Stimulated activated CD8-positive, alpha-beta memory T cell treated with anti-CD3 and anti-CD28 coated beads, Interleukin-4, amount 100 ng/mL, for 1 hour (primary cell): ENCODE data around the gene FANCC.

Experiments
- DNase-seq, 2 donors: peaks; one replicate each; pipeline ENCODE4 v3.0.0-alpha.2; 2020; ENCODE audit warnings: low read depth in 2 of 2, low spot score in 1 of 2

The FANCC gene

DNA sequence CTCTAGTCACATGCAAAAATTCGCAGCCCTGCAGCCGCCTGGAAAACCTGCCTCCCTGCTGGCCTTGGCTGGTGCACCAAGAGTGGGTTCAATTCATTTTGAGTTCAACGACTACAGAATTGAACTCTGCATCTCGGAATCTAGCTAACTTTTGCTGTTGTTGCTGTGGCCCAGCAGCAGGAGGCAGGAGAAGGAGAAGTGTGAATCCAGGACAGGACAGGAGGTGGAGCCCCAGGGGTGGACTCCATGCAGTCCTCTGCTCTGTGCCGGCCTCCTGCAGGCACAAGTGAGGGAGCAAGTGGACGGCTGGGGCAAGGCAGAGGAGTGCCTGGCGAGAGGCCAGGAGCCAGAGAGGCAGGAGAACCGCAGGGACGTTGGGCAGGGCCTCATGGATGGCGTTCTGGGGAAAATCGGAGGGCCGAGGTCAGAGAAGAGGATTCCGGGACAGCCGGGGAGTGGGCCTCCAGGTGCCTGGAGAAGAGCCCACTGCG, 214.2 kb downstream of the FANCC start:
- no peak for DNase-seq

DNA sequence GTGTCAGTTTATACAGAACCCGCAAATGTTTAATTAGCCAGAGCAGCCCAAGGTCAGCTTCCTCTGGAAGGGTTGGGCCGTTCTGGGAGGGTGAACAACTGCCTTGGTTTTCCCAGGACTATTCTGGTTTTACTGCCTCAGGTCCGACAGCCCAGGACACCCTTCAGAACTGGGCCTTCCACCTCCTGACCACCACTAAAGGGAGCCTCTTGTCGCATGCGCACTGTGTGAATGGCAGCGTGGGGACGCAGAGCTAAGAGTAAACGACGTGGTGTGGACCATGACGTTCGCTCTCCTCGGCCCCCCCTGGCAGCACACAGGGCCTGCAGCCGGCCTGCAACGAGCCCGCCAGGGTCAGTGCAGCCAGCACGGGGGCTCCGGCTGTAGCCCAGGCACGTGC, 214.9 kb downstream of the FANCC start:
- DNase-seq: no peak

DNA sequence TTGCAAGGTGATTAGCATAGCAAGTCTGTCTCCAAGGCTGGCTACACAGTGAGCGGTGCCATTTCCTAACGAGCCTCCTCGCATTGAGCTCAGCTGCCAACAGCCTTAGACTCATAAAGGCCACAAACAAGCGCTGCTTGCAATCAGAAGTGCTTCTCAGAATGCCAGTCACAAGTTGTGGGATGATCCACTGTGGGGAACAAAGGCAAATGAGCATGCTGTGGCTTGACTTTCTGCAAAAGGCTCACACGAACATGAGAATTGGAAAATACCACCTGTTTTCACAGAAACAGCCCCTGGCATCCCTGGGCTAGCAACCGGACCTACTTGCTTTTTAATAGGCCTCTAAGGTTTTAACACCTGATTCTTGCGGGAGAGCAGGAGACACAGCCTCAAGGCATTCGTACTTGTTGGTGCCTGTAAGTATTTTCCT, 215.5 kb downstream of the FANCC start:
- no peak for DNase-seq

DNA sequence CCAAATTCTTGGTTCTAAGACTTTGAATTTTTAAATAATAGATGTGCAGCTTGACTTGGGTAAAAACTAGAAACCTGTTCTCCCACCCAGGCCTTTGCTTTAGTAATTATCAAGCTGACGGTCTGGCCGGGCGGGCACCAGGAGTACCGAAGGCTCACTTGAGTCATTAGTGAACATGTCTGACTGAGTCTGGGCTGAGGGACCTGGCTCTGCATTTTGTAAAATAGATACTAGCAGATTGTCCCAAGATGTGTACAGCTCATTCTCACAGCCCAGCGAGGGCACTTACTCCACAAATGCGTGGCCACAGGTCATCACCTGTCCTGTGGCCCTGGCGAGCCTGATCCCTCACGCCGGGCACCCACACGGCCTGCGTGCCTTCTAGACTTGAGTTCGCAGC, 216.2 kb downstream of the FANCC start:
- DNase-seq: no peak

GRCh38 chr9:95100071-95100627, 217.4 kb downstream of the FANCC start:
- no peak for DNase-seq

GRCh38 chr9:95099321-95100070, 218.0 kb downstream of the FANCC start:
- no peak for DNase-seq

DNA sequence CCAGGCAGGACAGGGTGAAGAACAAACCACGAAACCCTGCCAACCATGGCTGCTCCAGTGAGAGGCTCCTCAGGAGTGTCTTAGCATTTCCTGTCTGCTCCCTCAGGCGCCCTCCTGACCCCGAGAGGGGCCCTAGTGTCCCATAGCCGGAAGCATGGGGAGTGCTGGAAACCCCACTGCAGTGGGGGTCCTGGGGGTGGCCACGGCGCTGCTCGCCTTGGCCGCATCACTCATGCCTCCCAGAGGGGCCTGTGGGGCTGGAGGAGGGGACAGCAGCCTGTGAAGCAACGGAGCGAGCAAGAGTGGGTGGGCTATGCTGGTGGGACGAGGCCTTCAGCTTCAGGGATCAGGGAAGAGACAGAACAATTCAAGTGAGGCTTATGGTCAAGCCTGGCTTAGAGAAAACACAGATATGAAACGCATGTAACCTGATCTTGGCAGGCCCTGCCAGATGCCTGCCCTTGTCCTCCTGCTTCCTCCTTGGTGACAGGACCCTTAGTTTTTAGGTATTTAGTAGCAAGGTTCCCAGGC, 219.1 kb downstream of the FANCC start:
- DNase-seq: no peak

DNA sequence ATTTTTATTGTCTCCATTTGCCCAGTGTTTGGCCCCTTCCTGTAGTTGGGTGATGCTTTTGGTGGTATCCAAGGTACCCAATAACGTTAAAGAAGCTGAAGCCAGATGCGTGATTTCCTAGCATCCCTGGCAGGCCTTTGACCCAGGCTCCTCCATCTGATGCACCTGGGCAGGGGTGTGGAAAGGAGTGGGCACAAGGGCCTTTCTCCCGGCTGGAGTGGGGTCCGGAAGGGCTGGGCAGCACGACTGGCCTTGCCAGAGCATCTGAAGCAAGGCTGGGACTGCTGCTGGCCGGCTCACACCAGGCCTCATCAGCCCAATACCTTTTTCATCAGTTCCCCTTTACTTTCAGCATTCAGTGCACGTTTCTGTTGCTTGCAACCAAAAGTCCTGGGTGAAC, 220.2 kb downstream of the FANCC start:
- no peak for DNase-seq

GRCh38 chr9:95096807-95097206, 220.7 kb downstream of the FANCC start:
- DNase-seq: no peak

- no peak for DNase-seq
Measured at GRCh38 chr9:95096381-95096780, 221.1 kb downstream of the FANCC start.

- DNase-seq: no peak
Measured at GRCh38 chr9:95095641-95096355, 221.7 kb downstream of the FANCC start.

DNA sequence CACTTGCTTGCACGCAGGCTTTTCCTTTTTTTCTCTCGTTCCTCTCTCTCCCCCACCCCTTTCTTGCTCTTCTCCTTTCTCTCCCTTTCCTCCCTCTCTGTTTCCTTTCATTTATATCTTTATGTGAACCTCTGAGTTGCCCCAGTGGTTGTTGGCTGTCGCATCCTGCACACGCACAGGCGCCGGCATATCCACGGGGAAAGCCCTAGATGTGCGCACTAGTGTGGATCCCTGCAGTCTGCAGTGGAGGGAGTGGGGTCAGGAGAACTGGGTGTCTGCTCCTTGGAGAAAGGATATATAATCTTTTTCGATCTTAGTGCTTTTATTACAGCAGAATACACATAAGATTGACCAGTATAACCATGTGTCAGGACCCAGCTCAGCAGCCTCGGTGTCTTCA, 223.5 kb downstream of the FANCC start:
- DNase-seq: no peak

DNA sequence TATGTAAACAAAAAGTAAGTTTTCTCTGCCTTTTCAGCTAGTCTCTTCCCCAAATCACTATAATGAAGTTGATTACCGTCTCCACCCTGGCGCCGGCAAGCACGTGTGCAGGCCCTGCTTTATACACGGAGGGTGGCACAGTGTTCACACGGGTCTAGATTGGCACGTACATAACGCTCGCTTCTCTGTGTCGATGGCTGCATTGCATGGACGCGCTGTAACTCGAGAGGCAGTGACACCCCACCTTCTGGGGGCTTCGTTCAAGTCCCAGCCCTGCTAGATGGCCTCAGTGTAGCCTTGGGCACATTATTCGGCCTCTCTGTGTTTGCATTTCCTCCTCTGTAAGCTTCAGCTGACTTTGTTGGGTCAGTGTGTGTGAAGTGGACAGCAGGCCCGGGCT, 223.9 kb downstream of the FANCC start:
- DNase-seq: no peak

DNA sequence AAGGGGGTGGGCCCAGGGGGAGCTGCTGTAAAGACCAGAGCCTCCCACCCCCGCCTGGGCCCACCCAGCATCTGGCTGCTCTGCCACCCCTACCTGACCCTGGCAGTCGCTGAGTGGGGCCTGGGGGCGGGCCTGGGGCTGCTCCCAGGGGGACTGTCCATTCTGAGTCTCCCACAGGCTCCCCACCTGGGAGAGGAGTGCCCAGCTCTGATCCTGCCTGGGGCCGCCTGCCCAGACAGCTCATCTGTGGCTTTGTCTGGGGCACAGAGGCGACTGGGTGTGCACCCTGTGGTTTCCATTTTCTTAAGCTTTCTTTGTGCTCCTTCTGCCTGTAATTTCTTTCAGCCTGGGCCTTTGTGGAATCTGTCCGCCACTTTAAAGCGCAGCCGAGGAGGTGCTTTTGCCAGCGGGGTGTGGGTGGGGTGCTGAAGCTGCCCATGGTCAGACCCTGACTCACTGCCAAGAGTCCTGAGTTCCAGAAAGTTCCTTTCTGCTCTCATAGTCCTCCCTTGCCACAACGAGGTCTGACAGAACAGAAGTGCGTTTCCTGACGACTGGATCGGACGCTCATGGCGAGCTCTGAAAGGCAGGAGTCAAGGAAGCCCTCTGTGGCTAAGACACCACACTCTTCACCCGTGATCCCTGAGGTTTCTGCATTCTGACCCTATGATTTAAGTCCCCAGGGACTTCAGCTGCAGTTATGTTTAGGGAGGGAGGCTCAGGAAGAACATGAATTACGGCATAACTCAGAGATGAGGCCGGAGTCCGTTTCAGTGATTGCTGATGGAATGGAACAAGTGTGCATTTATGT, 225.0 kb downstream of the FANCC start:
- DNase-seq: no peak

- no peak for DNase-seq
Measured at GRCh38 chr9:95091601-95092261, 225.8 kb downstream of the FANCC start.

- no peak for DNase-seq
Measured at GRCh38 chr9:95090871-95091577, 226.5 kb downstream of the FANCC start.

- no peak for DNase-seq
Measured at GRCh38 chr9:95090023-95090791, 227.3 kb downstream of the FANCC start.

GRCh38 chr9:95089257-95090022, 228.1 kb downstream of the FANCC start:
- no peak for DNase-seq
